ENCODE measurements around the gene PIAS1. TPM values are rescaled to one million over a fixed set of nuclear protein-coding genes. Genes with fewer than 3 reads are reported as not detected.
"Not testable (repeated sequence)": the region's sequence is repeated elsewhere in the genome, so short reads cannot be mapped to it uniquely, and the experiment has no call there.

Gene PIAS1
- total RNA-seq, 2 experiments from 2014 or later, result 41.7 to 53.3 TPM

- Mint-ChIP-seq H3K36me3 (ENCODE audit: low read depth) (no peaks in the 10 kb centered on the region), H3K4me3 (no peak overlapping the region), H3K9me3 (peaks cover 2% of the 10 kb centered on the region), H3K27me3 (peaks cover 17% of the 10 kb centered on the region), H3K4me1 (no peaks in the 10 kb centered on the region), H3K27ac (no peak overlapping the region)
- ChIA-PET POLR2A (interaction anchor here (0.6 kb wide), 1 partner anchor 710 kb away, joined by 3 read pairs; no protein-coding TSS in a partner anchor), CTCF (no interaction called here)
- DNase-seq, result no peak
These were observed 8.5 kb upstream of the PIAS1 start for GRCh38 chr15:68045289-68046265.

GRCh38 chr15:68047826-68048225 is 6.3 kb upstream of the PIAS1 start:
- peaks cover 5% of the 10 kb centered on the region for H3K4me1 Mint-ChIP-seq
- peaks cover 7% of the 10 kb centered on the region for H3K36me3 Mint-ChIP-seq (ENCODE audit: low read depth)
- no peak overlapping the region for H3K4me3 Mint-ChIP-seq
- peaks cover 13% of the 10 kb centered on the region for H3K27me3 Mint-ChIP-seq
- no peak overlapping the region for H3K27ac Mint-ChIP-seq
- H3K9me3 Mint-ChIP-seq, result peaks cover 2% of the 10 kb centered on the region
- ChIA-PET POLR2A (no interaction called here), CTCF (interaction anchor here (0.7 kb wide), 1 partner anchor 60 kb away, joined by 4 read pairs; no protein-coding TSS in a partner anchor)
- DNase-seq, result no peak

- CTCF ChIA-PET, result no interaction called here
- peaks cover 21% of the 10 kb centered on the region for H3K4me1 Mint-ChIP-seq
These were observed 3.0 kb upstream of the PIAS1 start for GRCh38 chr15:68051109-68051508.

GRCh38 chr15:68051907-68052306 is 2.2 kb upstream of the PIAS1 start:
- H3K4me3 Mint-ChIP-seq, result no peak overlapping the region
- POLR2A ChIA-PET, result no interaction called here

More at GRCh38 chr15:68051109-68051508, 3.0 kb upstream of the PIAS1 start:
- DNase-seq, result no peak
- Mint-ChIP-seq H3K36me3 (ENCODE audit: low read depth) (peaks cover 14% of the 10 kb centered on the region), H3K27me3 (peaks cover 15% of the 10 kb centered on the region), H3K4me3 (no peak overlapping the region), H3K27ac (no peak overlapping the region), H3K9me3 (peaks cover 7% of the 10 kb centered on the region)
- POLR2A ChIA-PET, result no interaction called here

GRCh38 chr15:68052431-68052830 is 1.7 kb upstream of the PIAS1 start:
- POLR2A ChIA-PET, result no interaction called here
- CTCF ChIA-PET, result no interaction called here
- H3K9me3 Mint-ChIP-seq, result peaks cover 5% of the 10 kb centered on the region
- H3K4me3 Mint-ChIP-seq, result no peak overlapping the region
- DNase-seq, result no peak
- no peak overlapping the region for H3K27ac Mint-ChIP-seq
- peaks cover 34% of the 10 kb centered on the region for H3K4me1 Mint-ChIP-seq
- peaks cover 17% of the 10 kb centered on the region for H3K36me3 Mint-ChIP-seq (ENCODE audit: low read depth)
- peaks cover 15% of the 10 kb centered on the region for H3K27me3 Mint-ChIP-seq

More at GRCh38 chr15:68051907-68052306, 2.2 kb upstream of the PIAS1 start:
- Mint-ChIP-seq H3K27ac (no peak overlapping the region), H3K4me1 (peaks cover 29% of the 10 kb centered on the region), H3K9me3 (peaks cover 5% of the 10 kb centered on the region), H3K36me3 (ENCODE audit: low read depth) (peaks cover 17% of the 10 kb centered on the region), H3K27me3 (peaks cover 15% of the 10 kb centered on the region)
- CTCF ChIA-PET, result no interaction called here
- DNase-seq, result no peak

GRCh38 chr15:68053001-68053400 is 1.1 kb upstream of the PIAS1 start:
- Mint-ChIP-seq H3K4me3 (peak overlapping the region; percentile 26), H3K27me3 (peaks cover 13% of the 10 kb centered on the region), H3K36me3 (ENCODE audit: low read depth) (peaks cover 19% of the 10 kb centered on the region), H3K4me1 (peaks cover 37% of the 10 kb centered on the region), H3K27ac (peak overlapping the region; percentile 95), H3K9me3 (peaks cover 5% of the 10 kb centered on the region)
- ChIA-PET CTCF (no interaction called here), POLR2A (no interaction called here)
- DNase-seq, result no peak

- peak overlapping the region; percentile 93 for H3K4me3 Mint-ChIP-seq
- peaks cover 10% of the 10 kb centered on the region for H3K27me3 Mint-ChIP-seq
- ChIA-PET CTCF (no interaction called here), POLR2A (interaction anchor here (0.5 kb wide), 1 partner anchor 142 kb away, joined by 4 read pairs; no protein-coding TSS in a partner anchor)
- peaks cover 40% of the 10 kb centered on the region for H3K4me1 Mint-ChIP-seq
- H3K27ac Mint-ChIP-seq, result peak overlapping the region; percentile 94
- peaks cover 24% of the 10 kb centered on the region for H3K36me3 Mint-ChIP-seq (ENCODE audit: low read depth)
- DNase-seq, result peak; percentile 43
- peaks cover 5% of the 10 kb centered on the region for H3K9me3 Mint-ChIP-seq
These were observed 611 bp downstream of the PIAS1 start for GRCh38 chr15:68054628-68055223.

GRCh38 chr15:68055224-68055705 is 1.1 kb downstream of the PIAS1 start:
- Mint-ChIP-seq H3K27ac (peak overlapping the region; percentile 94), H3K36me3 (ENCODE audit: low read depth) (peaks cover 26% of the 10 kb centered on the region), H3K4me3 (peak overlapping the region; percentile 93), H3K4me1 (peaks cover 42% of the 10 kb centered on the region), H3K9me3 (peaks cover 5% of the 10 kb centered on the region), H3K27me3 (peaks cover 10% of the 10 kb centered on the region)
- ChIA-PET POLR2A (interaction anchor here (0.5 kb wide), 1 partner anchor 141 kb away, joined by 4 read pairs; no protein-coding TSS in a partner anchor), CTCF (no interaction called here)
- peak; percentile 72 for DNase-seq

- peaks cover 44% of the 10 kb centered on the region for H3K4me1 Mint-ChIP-seq
- H3K9me3 Mint-ChIP-seq, result peaks cover 5% of the 10 kb centered on the region
- DNase-seq, result no peak
These were observed 2.2 kb downstream of the PIAS1 start for GRCh38 chr15:68056097-68056865.

GRCh38 chr15:68057034-68057433 is 2.9 kb downstream of the PIAS1 start:
- peaks cover 50% of the 10 kb centered on the region for H3K4me1 Mint-ChIP-seq
- H3K4me3 Mint-ChIP-seq, result no peak overlapping the region
- ChIA-PET POLR2A (no interaction called here), CTCF (no interaction called here)
- H3K27ac Mint-ChIP-seq, result no peak overlapping the region
- H3K36me3 Mint-ChIP-seq (ENCODE audit: low read depth), result peaks cover 26% of the 10 kb centered on the region
- no peak for DNase-seq
- H3K27me3 Mint-ChIP-seq, result peaks cover 4% of the 10 kb centered on the region
- H3K9me3 Mint-ChIP-seq, result peaks cover 5% of the 10 kb centered on the region

More at GRCh38 chr15:68056097-68056865, 2.2 kb downstream of the PIAS1 start:
- H3K27me3 Mint-ChIP-seq, result peaks cover 9% of the 10 kb centered on the region
- ChIA-PET POLR2A (no interaction called here), CTCF (no interaction called here)
- H3K36me3 Mint-ChIP-seq (ENCODE audit: low read depth), result peaks cover 26% of the 10 kb centered on the region
- no peak overlapping the region for H3K27ac Mint-ChIP-seq
- H3K4me3 Mint-ChIP-seq, result peak overlapping the region; percentile 93

GRCh38 chr15:68057758-68058157 is 3.6 kb downstream of the PIAS1 start:
- ChIA-PET CTCF (no interaction called here), POLR2A (no interaction called here)
- no peak for DNase-seq
- Mint-ChIP-seq H3K27ac (no peak overlapping the region), H3K36me3 (ENCODE audit: low read depth) (peaks cover 19% of the 10 kb centered on the region), H3K4me3 (no peak overlapping the region), H3K4me1 (peaks cover 48% of the 10 kb centered on the region), H3K27me3 (peaks cover 2% of the 10 kb centered on the region), H3K9me3 (peaks cover 5% of the 10 kb centered on the region)

- CTCF ChIA-PET, H3K27ac Mint-ChIP-seq, H3K4me3 Mint-ChIP-seq, H3K9me3 Mint-ChIP-seq, DNase-seq, H3K27me3 Mint-ChIP-seq: not testable (repeated sequence)
- Mint-ChIP-seq H3K36me3 (ENCODE audit: low read depth) (peaks cover 13% of the 10 kb centered on the region), H3K4me1 (peaks cover 36% of the 10 kb centered on the region)
- POLR2A ChIA-PET, result interaction anchor here (0.7 kb wide), 2 partner anchors 70 to 232 kb away, joined by 4 to 11 read pairs; no protein-coding TSS in a partner anchor
These were observed 4.9 kb downstream of the PIAS1 start for GRCh38 chr15:68058970-68059369.
